ENCODE measurements around the gene SLC19A1. TPM values are rescaled to one million over a fixed set of nuclear protein-coding genes. Genes with fewer than 3 reads are reported as not detected.

Gene SLC19A1
- total and polyA plus RNA-seq, 4 donors: 8.4 to 28.0 (median 13.0) TPM

DNA sequence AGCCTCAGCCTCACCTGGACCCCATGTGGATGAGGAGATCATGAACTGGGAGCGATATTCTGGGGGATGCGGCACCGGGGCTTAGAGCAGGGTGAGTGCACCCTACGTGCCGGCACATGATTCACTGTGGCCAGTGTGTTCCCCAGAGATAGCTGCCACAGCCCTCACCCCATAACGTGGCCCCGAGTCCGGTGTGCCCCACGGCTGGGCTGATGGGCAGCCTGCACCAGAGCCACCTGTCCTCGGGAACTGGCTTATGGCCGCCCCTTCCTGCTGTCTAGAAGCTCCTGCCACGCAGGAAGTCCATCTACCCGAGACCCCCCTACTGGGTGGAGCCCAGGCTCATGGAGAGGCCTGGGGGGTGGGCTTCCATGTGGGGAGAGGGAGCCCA, 39.1 kb upstream of the SLC19A1 start:
- no peak for DNase-seq (ENCODE audit: low spot score)
- Histone ChIP-seq H3K9me3 (ENCODE audit: control insufficient read depth in 4 of 4, low read length in 3 of 4) (peaks cover 3 to 9% (median 7%) of the 10 kb centered on the region in 4 donors), H3K4me1 (ENCODE audit: control insufficient read depth in 4 of 4, insufficient read depth in 4 of 4, low read length in 3 of 4) (peaks cover 0 to 3% (median 0%) of the 10 kb centered on the region in 4 donors), H3K9ac (ENCODE audit: low read depth in 1 of 2, low read length in 2 of 2) (no peak overlapping the region), H3K27ac (ENCODE audit: low read depth in 1 of 2, low read length in 2 of 2) (no peak overlapping the region), H3K27me3 (ENCODE audit: control insufficient read depth in 4 of 4, insufficient read depth in 4 of 4, low read length in 3 of 4) (peaks cover 0 to 3% (median 0%) of the 10 kb centered on the region in 4 donors), H3K4me3 (ENCODE audit: low read depth in 1 of 3, low read length in 3 of 3) (no peak overlapping the region), H3K36me3 (ENCODE audit: control insufficient read depth in 4 of 4, insufficient read depth in 3 of 4, low read depth in 1 of 4, low read length in 3 of 4) (no peaks in the 10 kb centered on the region)
- 85% methylated on average over 13 of the region's 13 CpGs for WGBS
- TF ChIP-seq YY1 (IDR thresholded peaks at IDR 0.05): no peak
- TF ChIP-seq TAF1 (conservative IDR thresholded peaks at IDR 0.05): no peak
- TF ChIP-seq SP1 (IDR thresholded peaks at IDR 0.05): no peak
- no peak for TF ChIP-seq EGR1 (IDR thresholded peaks at IDR 0.05; ENCODE audit: low read depth in 2 of 2)
- TF ChIP-seq RAD21 (IDR thresholded peaks at IDR 0.05): no peak
- TF ChIP-seq, protein P1, sequence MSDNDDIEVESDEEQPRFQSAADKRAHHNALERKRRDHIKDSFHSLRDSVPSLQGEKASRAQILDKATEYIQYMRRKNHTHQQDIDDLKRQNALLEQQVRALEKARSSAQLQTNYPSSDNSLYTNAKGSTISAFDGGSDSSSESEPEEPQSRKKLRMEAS (IDR thresholded peaks at IDR 0.05): no peak
- TF ChIP-seq, protein P2, sequence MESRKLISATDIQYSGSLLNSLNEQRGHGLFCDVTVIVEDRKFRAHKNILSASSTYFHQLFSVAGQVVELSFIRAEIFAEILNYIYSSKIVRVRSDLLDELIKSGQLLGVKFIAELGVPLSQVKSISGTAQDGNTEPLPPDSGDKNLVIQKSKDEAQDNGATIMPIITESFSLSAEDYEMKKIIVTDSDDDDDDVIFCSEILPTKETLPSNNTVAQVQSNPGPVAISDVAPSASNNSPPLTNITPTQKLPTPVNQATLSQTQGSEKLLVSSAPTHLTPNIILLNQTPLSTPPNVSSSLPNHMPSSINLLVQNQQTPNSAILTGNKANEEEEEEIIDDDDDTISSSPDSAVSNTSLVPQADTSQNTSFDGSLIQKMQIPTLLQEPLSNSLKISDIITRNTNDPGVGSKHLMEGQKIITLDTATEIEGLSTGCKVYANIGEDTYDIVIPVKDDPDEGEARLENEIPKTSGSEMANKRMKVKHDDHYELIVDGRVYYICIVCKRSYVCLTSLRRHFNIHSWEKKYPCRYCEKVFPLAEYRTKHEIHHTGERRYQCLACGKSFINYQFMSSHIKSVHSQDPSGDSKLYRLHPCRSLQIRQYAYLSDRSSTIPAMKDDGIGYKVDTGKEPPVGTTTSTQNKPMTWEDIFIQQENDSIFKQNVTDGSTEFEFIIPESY (IDR thresholded peaks at IDR 0.05): no peak
- TF ChIP-seq GABPA (IDR thresholded peaks at IDR 0.05 in 1 of 2, conservative IDR thresholded peaks at IDR 0.05 in 1 of 2): no peak
- TF ChIP-seq NR2F2 (IDR thresholded peaks at IDR 0.05): no peak
- TF ChIP-seq FOXA2 (IDR thresholded peaks at IDR 0.05): no peak
- TF ChIP-seq, protein P3, sequence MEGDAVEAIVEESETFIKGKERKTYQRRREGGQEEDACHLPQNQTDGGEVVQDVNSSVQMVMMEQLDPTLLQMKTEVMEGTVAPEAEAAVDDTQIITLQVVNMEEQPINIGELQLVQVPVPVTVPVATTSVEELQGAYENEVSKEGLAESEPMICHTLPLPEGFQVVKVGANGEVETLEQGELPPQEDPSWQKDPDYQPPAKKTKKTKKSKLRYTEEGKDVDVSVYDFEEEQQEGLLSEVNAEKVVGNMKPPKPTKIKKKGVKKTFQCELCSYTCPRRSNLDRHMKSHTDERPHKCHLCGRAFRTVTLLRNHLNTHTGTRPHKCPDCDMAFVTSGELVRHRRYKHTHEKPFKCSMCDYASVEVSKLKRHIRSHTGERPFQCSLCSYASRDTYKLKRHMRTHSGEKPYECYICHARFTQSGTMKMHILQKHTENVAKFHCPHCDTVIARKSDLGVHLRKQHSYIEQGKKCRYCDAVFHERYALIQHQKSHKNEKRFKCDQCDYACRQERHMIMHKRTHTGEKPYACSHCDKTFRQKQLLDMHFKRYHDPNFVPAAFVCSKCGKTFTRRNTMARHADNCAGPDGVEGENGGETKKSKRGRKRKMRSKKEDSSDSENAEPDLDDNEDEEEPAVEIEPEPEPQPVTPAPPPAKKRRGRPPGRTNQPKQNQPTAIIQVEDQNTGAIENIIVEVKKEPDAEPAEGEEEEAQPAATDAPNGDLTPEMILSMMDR (IDR thresholded peaks at IDR 0.05; ENCODE audit: low read depth, low read length, missing input control): no peak
- TF ChIP-seq, protein P4, sequence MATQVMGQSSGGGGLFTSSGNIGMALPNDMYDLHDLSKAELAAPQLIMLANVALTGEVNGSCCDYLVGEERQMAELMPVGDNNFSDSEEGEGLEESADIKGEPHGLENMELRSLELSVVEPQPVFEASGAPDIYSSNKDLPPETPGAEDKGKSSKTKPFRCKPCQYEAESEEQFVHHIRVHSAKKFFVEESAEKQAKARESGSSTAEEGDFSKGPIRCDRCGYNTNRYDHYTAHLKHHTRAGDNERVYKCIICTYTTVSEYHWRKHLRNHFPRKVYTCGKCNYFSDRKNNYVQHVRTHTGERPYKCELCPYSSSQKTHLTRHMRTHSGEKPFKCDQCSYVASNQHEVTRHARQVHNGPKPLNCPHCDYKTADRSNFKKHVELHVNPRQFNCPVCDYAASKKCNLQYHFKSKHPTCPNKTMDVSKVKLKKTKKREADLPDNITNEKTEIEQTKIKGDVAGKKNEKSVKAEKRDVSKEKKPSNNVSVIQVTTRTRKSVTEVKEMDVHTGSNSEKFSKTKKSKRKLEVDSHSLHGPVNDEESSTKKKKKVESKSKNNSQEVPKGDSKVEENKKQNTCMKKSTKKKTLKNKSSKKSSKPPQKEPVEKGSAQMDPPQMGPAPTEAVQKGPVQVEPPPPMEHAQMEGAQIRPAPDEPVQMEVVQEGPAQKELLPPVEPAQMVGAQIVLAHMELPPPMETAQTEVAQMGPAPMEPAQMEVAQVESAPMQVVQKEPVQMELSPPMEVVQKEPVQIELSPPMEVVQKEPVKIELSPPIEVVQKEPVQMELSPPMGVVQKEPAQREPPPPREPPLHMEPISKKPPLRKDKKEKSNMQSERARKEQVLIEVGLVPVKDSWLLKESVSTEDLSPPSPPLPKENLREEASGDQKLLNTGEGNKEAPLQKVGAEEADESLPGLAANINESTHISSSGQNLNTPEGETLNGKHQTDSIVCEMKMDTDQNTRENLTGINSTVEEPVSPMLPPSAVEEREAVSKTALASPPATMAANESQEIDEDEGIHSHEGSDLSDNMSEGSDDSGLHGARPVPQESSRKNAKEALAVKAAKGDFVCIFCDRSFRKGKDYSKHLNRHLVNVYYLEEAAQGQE (IDR thresholded peaks at IDR 0.05): no peak
- no peak for TF ChIP-seq JUND (IDR thresholded peaks at IDR 0.05)
- no peak for TF ChIP-seq HNF4G (IDR thresholded peaks at IDR 0.05)
- TF ChIP-seq RXRA (IDR thresholded peaks at IDR 0.05): no peak
- no peak for TF ChIP-seq FOXA1 (IDR thresholded peaks at IDR 0.05)
- TF ChIP-seq HNF4A (conservative IDR thresholded peaks at IDR 0.05): no peak
- TF ChIP-seq, protein P5, sequence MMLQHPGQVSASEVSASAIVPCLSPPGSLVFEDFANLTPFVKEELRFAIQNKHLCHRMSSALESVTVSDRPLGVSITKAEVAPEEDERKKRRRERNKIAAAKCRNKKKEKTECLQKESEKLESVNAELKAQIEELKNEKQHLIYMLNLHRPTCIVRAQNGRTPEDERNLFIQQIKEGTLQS (IDR thresholded peaks at IDR 0.05): no peak
